HG02884 (cell line): Measurements from ENCODE around the gene CT47C1.
"Not testable (repeated sequence)": the region's sequence is repeated elsewhere in the genome, so short reads cannot be mapped to it uniquely, and the experiment has no call there.

Source experiments
- ATAC-seq: cut with Tn5 transposase; IDR thresholded peaks from one replicate; pipeline ENCODE4 v1.9.1; 2021; ENCODE audit warnings: mild to moderate bottlenecking, moderate library complexity; ENCODE audit not compliant: unreplicated experiment

CT47C1 gene

DNA sequence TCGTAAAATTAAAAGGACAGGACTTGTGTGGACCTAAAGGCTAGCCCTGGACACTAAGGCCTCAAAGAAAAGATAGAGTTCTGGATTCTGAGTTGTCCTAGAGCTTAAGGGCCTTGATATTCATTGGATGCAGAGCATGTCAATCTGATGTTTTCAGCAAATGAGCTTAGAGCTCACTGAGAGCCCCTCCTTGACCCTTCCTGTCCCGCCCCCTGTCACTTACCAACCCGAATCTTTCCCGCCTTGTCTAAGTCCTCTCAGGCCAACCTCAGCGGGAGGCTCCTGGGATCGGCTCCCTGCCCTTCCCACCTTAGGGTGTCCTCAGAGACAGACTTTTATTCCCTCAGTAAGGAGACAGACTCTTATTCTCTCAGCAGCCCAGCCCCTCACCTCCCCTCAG is at the start of gene CT47C1:
Gene CT47C1, plus strand, starts transcription at position 250 of the 400 bp plus-strand sequence. CDS start 233 bp downstream, outside the sequence.
- no peak for ATAC-seq

DNA sequence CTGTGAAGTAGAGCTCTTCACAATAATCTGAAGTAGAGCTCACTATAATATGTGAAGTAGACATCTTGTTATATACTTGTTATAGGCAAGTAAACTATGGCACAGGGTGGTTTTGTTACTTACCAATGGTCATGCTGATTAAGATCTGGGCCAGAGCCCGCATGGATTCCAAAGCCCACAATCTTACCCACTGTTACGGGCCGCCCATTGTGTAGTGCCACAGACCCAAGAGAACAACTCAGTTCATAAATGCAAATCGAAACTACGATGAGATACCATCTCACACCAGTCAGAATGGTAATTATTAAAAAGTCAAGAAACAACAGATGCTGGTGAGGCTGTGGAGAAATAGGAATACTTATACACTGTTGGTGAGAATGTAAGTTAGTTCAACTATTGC is 46.9 kb upstream of the CT47C1 start:
- ATAC-seq, result no peak

DNA sequence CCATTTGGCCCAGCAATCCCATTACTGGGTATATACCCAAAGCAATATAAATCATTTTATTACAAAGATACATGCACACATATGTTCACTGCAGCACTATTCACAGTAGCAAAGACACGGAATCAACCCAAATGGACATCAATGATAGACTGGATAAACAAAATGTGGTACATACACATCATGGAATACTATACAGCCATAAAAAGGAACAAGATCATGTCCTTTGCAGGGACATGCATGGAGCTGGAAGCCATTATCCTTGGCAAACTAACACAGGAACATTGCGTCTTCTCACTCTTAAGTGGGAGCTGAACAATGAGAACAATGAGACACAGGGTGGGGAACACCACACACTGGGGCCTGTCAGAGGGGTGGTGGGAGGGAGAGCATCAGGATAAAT is 46.4 kb upstream of the CT47C1 start:
- ATAC-seq, result not testable (repeated sequence)

DNA sequence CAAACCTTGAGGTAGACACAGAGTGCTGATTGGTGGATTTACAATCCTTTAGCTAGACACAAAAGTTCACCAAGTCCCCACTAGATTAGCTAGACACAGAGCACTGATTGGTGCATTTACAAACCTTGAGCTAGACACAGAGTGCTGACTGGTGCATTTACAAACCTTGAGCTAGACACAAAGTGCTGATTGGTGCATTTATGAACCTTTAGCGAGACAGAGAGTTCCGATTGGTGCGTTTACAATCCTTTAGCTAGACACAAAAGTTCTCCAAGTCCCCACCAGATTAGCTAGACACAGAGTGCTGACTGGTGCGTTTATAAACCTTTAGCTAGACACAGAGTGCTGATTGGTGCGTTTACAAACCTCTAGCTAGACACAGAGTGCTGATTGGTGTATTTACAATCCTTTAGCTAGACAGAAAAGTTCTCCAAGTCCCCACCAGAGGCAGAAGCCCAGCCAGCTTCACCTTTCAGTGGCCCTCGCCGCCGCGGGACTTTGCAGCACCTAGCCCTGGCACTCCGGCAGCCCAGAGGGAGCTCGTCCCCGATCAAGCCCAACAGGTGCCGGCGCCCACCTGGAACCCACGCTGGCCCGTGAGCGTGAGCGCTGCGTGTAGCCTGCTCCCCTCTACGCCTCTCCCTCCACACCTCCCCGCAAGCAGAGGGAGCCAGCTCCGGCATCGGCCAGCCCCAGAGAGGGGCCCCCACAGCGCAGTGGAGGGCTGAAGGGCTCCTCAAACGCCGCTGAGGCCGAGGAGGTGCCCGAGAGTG is 44.6 kb upstream of the CT47C1 start:
- ATAC-seq, result not testable (repeated sequence)

DNA sequence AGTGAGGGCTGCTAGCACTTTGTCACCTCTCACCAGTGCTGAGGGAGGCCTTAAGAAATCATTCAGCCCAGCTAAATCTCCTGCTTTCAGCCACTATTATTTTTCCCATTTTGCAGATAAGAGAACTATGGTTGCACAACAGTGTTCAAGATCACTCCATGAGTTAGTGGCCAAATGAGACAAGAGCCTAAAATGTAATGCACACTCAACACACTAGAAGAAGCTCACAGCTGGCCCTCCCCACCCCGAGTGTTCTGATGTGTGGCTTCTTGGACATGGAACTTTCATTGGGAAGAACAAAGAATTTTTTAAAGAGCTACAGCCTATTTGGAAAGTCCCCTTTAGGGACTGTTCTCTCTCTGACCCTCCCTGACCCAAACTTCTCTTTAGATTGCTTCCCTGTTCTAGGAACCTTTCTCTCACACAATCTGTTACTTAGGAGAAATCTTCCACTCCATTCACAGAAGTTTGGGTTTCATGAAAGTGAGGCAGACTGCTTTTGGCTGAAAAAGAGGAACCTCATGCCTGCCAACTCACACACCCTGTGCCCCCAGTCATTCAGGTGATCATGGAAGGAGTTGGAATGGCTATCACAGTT is 44.0 kb upstream of the CT47C1 start:
- no peak for ATAC-seq

DNA sequence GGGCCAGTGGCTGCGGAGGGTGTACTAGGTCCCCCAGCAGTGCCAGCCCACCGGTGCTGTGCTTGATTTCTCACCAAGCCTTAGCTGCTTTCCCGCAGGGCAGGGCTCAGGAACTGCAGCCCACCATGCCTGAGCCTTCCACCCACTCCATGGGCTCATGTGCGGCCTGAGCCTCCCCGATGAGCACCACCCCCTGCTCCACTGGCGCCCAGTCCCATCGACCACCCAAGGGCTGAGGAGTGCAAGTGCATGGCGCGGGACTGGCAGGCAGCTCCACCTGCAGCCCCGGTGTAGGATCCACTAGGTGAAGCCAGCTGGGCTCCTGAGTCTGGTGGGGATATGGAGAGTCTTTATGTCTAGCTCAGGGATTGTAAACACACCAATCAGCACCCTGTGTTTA is 43.1 kb upstream of the CT47C1 start:
- not testable (repeated sequence) for ATAC-seq

DNA sequence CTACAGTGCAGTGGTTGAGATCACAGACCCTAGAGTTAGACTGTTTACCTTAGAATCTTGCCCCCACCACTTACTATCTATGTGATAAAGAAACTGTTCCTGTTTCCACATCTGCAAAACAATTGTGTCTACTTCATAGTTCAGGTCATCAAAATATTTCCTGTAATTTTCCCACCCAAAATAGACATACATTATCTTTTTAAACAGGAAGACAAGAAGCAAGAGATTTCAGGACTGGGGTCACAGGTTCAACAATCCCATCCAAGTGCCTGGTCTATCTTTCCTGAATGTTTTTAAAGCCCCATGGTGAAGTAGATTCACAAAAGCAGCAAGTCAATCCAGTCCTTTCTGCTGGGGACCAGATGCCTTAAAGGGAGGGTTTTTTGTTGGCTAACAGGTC is 41.8 kb upstream of the CT47C1 start:
- ATAC-seq, result no peak

DNA sequence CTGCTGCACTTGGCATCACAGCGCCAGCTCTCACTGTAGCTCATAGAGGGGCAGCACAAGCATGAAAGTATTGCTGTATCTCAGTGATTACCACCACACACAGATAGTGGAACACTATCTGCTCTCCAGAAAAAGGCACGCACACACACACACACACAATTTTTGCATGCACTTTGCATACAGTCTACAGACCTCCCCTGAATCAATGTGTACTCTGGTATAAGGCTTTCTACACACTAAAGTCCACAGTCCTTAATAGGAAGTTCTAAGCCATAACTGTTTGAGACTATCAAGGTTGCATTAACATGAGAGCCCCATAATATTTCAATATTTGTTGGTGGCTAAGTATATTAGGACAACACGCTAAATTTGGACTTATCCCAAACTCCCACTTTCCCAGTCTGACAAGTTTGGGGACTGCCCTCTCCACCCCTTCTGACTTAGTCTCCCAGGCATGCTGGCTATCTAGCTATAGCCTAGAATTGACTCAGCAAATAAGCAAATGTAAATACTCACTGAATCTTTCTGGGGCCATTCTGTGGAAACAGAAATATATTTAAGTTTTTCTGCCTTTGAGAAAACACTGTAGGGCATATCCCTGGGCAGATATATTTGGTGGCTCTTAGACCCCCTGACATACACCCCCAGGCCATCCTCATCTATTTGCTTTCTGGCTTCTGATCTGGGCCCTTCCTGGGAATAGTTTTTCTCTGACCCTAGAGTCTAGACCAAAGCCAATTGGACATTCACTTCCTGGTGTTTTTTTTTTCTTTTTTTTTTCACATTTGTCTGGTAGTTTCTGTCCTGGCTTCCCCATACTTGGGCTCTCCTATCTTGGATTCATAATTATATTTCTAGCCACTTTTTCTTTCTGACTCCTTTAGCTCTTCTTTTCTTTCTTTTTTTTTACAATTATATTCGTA is 36.4 kb upstream of the CT47C1 start:
- ATAC-seq, result no peak

DNA sequence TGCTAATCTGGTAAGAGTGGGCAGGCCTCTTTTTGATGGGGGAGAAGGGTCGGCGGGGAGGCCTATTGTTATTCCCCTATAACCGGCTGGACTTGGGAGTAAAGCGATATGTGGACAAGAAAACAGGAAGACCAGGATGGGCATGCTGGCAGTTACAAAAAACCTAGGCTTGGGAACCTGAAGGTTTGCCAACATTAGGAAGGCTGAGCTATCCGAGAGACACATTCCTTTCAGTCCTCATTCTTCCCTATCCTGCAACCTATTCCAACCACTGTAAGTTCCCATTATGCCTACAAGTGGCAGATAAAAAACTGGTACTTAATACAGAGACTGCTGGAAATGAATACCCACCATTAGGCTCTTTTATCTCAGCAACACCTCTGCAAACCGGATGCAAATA is 32.4 kb upstream of the CT47C1 start:
- ATAC-seq, result no peak

DNA sequence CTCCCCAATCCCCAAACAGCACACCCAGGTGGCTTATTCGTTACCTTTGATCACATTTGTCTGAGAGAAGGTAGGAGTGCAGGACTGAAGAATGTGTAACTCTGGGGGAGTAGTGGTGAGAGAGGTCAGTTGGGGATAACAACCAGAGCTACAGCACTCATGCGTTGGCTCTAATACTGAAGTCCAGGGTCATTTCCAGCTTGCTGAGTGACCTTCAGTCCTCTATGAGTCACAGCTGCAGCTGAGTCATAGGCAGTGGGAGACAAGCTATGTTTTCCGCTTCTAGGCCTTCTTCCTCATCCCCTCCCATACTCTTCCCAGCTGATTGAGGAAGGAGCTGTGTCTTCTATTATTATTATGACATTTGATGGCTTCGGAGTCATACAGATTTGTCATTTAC is 31.6 kb upstream of the CT47C1 start:
- ATAC-seq, result no peak

DNA sequence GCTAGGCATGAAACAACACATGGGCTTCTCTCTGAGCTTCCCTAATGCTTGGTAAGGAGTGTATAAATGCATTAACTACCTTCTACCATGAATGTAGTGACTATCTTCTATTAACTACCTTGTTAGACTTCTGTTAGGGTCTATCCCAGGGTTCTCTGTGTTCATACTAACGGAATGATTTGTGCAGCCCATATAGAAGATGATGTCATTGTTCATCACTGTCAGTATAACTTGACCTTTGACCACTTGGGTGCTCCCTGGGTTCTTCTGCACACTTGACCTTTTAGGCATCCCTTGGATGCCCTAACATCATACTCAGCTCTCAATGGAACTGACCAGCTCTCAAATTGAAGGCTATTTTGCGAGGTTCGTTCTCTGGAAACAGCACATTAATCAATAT is 30.8 kb upstream of the CT47C1 start:
- no peak for ATAC-seq

DNA sequence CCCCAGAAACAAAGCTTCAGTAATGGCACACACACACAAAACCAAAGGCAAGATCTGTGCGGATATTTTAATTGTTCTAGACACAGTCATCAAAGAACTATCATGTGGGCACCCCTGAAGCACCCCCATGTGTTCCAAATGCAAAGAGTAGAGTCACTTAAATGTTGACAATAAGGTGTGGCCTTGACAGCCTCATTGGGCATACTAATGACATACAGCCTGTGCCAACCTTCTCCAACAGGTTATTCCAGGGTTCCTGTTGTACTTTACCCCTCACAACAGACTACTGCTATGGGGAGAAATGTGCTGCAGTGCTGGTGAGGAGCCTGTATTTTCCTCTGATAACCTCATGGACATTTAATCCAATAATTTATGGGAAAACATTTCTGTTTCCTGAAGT is 29.8 kb upstream of the CT47C1 start:
- no peak for ATAC-seq

DNA sequence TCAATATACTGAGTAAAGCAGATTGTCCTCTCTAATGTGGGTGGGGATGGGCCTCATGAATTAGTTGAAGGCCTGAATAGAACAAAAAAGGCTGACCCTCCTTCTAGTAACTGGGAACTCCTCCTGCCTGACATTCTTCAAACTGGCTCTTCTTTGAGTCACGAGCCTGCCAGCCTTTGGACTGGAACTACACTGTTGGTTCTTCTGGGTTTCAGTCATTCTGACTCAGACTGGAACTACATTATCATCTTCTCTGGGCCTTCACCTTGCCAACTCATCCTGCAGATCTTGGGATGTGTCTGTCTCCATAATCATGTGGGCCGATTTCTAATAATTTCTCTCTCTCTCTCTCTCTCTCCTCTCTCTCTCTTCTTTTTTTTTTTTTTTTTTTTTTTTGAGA is 26.9 kb upstream of the CT47C1 start:
- ATAC-seq, result no peak

DNA sequence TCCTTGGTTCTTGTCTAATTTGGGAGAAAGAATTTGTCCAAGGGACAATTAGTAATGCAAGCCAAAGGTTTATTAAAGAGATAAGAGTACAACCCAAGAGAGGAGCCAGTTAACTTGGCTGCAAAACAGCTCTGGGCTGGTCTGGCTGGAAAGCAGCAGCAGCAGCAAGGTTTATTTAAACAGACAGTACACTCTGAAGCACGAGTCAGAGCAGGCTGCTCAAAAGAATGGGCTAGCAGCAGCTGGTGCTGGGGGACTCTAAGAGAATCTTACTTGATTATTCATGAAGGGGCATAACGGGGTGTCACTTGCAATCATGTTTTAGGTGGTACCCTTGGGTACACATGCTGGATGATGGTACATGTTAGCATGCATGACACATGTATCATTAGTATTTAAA is 17.1 kb upstream of the CT47C1 start:
- ATAC-seq, result no peak

DNA sequence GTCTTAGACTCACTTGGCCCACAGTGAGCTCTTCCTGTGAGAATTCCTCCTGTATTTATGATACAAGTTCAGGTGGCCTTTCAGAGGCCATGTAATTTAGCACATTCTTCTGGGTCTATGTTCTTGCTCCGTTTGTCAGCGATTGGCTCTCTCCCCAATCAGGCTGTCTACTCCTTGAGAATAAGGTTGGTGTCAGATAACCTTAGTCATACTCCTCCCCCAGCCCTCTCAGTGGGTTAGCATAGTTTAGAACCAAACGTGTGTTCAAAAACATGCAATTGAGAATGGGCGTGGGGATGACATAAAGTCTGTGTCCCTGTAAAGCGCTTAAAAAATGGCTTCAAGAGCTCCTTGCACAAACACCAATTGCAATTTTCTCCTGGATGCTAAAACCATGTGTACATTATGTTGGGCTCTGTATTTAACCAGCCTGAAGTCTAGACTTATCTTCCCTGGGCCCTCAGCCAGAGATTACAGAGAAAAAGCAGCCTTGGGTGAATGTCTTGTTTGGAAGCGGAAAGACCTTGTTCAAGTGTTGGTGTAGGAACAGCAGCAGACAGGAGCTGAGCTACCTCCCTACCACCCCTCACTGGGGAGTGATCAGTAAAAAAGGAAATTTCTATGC is 9.9 kb upstream of the CT47C1 start:
- ATAC-seq, result no peak

DNA sequence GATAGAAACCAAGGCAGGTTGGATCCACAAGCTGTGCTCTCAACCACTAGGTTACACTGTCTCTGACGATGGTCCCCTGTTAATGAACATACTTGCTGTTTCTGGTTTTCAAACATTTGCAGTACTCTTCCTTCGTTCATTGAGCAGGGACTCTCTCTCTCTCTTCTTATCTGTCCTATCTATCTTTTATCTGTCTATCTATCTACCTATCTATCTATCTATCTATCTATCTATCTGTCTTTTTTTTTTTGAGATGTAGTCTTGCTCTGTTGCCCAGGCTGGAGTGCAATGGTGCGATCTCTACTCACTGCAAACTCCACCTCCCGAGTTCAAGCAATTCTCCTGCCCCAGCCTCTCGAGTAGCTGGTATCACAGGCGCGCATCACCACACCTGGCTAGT is 9.4 kb upstream of the CT47C1 start:
- no peak for ATAC-seq

DNA sequence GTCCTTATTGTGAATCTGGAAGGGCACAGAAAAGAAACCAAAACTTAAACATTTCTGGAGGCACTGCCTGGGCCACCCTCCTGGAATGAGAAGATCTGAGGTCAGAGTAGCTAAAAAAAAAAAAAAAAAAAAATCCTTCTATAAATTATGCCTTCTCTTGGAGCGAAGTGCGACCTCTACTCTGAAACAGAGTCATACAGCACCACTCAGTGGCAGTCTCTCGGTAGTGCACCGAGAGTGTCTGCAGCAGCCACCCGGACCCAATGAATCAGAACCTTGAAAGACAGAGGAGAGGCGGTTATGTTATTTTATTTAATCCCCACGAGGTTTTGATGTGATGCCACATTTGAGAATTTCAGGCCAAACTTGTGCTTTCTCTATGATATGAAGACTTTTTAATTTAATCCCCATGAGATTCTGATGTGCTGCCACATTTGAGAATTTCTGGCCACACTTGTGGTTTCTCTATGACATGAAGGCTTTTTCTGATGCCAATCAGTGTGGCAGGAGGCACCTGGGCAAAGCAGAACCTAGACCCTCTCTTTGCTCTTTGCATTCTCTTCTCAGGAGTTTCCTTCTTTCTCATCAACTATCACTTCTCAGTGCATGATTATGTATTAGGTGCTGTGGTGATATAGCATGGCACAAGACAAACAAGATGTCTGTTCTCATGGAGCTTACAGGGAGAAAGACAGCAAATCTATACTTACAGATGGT is 5.6 kb upstream of the CT47C1 start:
- ATAC-seq, result no peak

DNA sequence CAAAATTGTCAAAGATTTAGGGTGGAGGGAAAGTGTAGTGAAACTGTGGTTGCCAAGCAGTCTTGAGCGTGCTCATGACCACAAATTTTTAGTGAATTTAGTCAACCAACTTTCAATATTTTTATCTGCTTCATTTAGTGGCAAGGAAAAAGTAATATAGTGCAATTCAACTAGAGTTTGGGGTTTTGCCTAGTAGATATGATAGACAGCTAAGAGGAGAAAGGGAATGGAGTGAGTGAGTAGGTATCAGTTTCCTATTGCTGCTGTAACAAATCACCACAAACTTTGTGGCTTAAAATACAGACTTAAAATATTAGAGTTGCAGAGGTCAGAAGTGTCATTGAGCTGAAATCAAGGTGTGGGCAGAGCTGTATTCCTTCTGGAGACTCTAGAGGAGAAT is 3.7 kb upstream of the CT47C1 start:
- no peak for ATAC-seq

DNA sequence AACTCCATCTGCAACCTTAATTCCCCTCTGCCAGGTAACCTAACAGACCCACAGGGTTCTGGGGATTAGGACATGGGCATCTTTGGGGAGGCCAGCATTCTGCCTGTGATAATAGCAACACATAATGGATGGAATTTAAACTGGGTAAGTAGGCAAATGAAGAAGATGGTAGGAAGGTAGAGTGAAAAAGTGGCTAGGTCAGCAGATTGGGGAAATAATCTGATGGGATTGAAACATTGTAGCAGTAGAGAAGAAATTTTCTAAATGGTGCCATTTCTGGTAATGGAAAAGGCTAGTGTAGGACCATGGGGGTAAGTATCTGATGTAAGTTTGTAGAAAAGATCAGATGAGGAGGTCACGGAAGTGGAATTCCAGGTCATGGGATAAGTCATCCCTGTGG is 3.0 kb upstream of the CT47C1 start:
- no peak for ATAC-seq

DNA sequence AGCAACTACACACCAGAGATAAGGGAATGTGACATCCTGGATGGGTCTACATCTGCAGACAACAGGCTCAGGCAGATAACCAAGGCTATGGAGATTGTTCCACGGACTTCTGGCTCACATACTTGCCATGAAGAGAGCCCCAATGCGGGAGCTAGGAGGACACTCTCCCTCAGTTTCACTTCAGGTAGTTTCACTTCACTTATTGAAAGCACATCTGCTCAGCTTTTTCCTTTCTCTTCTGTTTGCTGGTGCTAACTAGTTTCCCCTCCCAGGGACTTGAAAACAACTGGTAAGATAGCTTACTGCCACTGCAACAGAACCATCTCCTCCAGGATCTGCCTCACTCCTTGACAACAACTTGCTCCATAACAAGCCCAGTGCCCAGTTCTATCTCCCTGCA is 1.4 kb upstream of the CT47C1 start:
- ATAC-seq, result peak; percentile 82
